Breast epithelium (tissue), 3 donors: ENCODE results near the gene RASL12.
"Not testable (repeated sequence)": the region's sequence is repeated elsewhere in the genome, so short reads cannot be mapped to it uniquely, and the experiment has no call there.

ENCODE experiments used
- POLR2A ChIP-seq: fragments of 450-650 bp; IDR thresholded peaks from one replicate; pipeline ENCODE4 v1.6.1; 2016; ENCODE audit warnings: antibody characterized with exemption, mild to moderate bottlenecking, moderate library complexity
- POLR2AphosphoS5 ChIP-seq, 3 donors: sonication (generic); formaldehyde crosslinking; IDR thresholded peaks; one replicate each; pipeline ENCODE4 v1.6.1; 2017; ENCODE audit warnings: antibody characterized with exemption in 3 of 3
- TF ChIP-seq, protein P1 (sequence below), 3 donors: fragments of 450-650 bp; IDR thresholded peaks; one replicate each; pipeline ENCODE4 v1.5.1; 2016 to 2017; ENCODE audit warnings: antibody characterized with exemption in 3 of 3, mild to moderate bottlenecking in 3 of 3, moderate library complexity in 3 of 3

DNA sequence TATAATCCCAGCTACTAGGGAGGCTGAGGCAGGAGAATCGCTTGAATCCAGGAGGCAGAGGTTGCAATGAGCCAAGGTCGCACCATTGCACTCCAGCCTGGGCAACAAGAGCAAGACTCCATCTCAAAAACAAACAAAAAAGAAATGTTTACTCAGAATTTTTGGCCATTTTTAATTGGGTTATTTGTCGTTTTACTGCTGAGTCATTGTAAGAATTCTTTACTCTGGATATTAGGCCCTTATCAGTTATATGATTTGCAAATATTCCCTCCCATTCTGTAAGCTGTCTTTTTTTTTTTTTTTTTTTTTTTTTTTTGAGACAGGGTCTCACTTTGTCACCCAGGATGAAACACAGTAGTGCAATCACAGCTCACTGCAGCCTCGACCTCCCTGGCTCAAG lies 56.6 kb downstream of the RASL12 start:
- TF ChIP-seq, protein P1, sequence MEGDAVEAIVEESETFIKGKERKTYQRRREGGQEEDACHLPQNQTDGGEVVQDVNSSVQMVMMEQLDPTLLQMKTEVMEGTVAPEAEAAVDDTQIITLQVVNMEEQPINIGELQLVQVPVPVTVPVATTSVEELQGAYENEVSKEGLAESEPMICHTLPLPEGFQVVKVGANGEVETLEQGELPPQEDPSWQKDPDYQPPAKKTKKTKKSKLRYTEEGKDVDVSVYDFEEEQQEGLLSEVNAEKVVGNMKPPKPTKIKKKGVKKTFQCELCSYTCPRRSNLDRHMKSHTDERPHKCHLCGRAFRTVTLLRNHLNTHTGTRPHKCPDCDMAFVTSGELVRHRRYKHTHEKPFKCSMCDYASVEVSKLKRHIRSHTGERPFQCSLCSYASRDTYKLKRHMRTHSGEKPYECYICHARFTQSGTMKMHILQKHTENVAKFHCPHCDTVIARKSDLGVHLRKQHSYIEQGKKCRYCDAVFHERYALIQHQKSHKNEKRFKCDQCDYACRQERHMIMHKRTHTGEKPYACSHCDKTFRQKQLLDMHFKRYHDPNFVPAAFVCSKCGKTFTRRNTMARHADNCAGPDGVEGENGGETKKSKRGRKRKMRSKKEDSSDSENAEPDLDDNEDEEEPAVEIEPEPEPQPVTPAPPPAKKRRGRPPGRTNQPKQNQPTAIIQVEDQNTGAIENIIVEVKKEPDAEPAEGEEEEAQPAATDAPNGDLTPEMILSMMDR (IDR thresholded peaks at IDR 0.05) = not testable (repeated sequence)
- not testable (repeated sequence) for TF ChIP-seq POLR2A; POLR2AphosphoS5 (IDR thresholded peaks at IDR 0.05)
